Hepatocyte (in vitro differentiated cells): Measurements from ENCODE around the gene CLDN6.

Experiments
- EZH2 ChIP-seq: fragments of 200-600 bp; sonication (generic); IDR thresholded peaks from 2 replicates; pipeline ENCODE4 v1.6.1; 2016; ENCODE audit warnings: antibody characterized with exemption, mild to moderate bottlenecking, borderline replicate concordance
- EZH2phosphoT487 ChIP-seq: fragments of 200-600 bp; sonication (generic); IDR thresholded peaks from one replicate; pipeline ENCODE4 v1.6.1; 2018; ENCODE audit warnings: antibody characterized with exemption, mild to moderate bottlenecking, low read depth, moderate library complexity; ENCODE audit not compliant: unreplicated experiment, severe bottlenecking
- TF ChIP-seq, protein P1 (sequence below): fragments of 200-600 bp; sonication (generic); IDR thresholded peaks from 2 replicates; pipeline ENCODE4 v1.5.1; 2016; ENCODE audit warnings: antibody characterized with exemption, mild to moderate bottlenecking; ENCODE audit not compliant: poor library complexity

DNA sequence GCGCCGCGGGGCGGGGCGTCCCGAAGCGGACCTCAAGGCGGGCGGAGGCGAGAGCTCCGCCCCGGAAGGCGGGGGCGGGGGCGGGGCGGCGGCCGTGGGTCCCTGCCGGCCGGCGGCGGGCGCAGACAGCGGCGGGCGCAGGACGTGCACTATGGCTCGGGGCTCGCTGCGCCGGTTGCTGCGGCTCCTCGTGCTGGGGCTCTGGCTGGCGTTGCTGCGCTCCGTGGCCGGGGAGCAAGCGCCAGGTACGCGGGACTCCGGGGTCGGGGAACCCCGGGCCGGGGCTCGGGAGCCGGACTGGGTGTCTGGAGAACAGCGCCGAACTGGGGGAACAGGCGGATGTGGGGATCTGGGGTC is 2.2 kb upstream of the CLDN6 start, which contains the start of gene TNFRSF12A:
- TF ChIP-seq EZH2 (no peak), EZH2phosphoT487 (no peak)
- TF ChIP-seq, protein P1, sequence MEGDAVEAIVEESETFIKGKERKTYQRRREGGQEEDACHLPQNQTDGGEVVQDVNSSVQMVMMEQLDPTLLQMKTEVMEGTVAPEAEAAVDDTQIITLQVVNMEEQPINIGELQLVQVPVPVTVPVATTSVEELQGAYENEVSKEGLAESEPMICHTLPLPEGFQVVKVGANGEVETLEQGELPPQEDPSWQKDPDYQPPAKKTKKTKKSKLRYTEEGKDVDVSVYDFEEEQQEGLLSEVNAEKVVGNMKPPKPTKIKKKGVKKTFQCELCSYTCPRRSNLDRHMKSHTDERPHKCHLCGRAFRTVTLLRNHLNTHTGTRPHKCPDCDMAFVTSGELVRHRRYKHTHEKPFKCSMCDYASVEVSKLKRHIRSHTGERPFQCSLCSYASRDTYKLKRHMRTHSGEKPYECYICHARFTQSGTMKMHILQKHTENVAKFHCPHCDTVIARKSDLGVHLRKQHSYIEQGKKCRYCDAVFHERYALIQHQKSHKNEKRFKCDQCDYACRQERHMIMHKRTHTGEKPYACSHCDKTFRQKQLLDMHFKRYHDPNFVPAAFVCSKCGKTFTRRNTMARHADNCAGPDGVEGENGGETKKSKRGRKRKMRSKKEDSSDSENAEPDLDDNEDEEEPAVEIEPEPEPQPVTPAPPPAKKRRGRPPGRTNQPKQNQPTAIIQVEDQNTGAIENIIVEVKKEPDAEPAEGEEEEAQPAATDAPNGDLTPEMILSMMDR = no peak
